GM21515 (cell line): Measurements from ENCODE around the gene POU2AF1.

Source experiments
- ATAC-seq: cut with Tn5 transposase; IDR thresholded peaks from one replicate; pipeline ENCODE4 v1.9.1; 2021; ENCODE audit not compliant: unreplicated experiment

The POU2AF1 gene

DNA sequence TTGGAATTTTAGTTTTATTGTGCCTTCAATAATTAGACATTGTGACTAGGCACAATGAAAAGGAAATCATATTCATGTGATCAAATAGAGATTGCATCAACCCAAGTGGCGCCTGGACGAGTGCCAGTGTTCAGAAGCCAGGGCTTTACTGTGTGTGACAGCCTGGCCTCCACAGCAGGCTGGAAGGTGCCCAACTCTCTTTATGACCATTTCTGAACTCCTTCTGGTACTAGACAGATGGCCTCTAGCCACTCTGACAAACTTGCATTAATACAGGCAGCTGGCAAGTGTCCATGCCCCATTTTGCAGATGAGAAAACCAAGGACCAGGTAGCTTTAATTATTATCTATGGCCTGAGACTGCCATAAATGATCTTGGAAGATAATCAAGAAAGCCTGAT is 8.3 kb upstream of the POU2AF1 start:
- ATAC-seq = no peak

DNA sequence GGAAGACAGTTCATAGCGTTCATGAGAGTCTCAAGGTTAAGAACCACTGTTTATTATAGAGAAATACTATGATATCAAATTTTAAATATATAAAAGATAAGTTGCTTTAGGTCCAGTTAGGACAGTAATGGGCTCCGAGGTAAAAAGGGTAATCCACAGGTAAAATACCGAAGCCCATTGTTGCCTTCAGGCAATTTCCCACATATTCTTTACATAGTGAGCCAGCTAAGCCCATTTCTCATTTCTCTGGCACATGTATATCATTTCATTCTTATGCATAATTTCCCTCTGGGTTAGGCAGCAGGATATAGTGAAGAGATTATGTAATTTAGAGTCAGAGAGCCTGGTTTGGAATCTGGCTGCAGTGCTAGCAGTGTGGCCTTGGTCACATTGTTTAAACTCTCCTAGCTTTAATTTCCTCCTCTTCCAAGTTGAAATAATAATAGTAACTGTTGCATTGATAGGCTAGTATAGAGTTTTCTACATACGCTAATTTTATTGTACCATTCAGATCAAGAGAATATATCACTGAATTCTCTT is 7.6 kb upstream of the POU2AF1 start:
- no peak for ATAC-seq

DNA sequence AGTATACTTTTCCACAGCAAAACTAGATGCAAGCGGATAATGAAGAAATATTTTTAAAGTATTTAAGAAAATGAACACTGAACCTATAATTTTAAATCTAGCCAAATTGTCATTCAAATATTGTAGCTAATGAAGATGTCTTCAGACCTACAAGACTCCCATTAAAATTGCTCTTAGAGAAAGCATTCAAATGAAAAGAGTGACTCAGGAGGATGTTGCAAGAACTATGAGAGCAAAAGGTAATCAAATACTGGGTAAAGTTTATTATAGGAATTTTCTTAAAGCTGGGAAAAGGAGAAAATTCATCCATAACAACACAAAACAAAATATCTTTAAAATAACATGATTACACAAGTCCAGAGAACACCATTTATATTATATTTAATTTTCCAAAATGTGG is 5.4 kb upstream of the POU2AF1 start:
- no peak for ATAC-seq

GRCh38 chr11:111382451-111382850 is 3.4 kb upstream of the POU2AF1 start:
- no peak for ATAC-seq

GRCh38 chr11:111379602-111380136 is 594 bp upstream of the POU2AF1 start:
- ATAC-seq = peak; percentile 42

- no peak for ATAC-seq
These were observed 752 bp downstream of the POU2AF1 start for GRCh38 chr11:111378185-111378860.

- no peak for ATAC-seq
These were observed 2.7 kb downstream of the POU2AF1 start for GRCh38 chr11:111376181-111376871.

- ATAC-seq = no peak
These were observed 5.5 kb downstream of the POU2AF1 start for GRCh38 chr11:111373590-111373989.

- ATAC-seq = no peak
These were observed 6.5 kb downstream of the POU2AF1 start for GRCh38 chr11:111372538-111372937.

- ATAC-seq = peak; percentile 47
These were observed 8.0 kb downstream of the POU2AF1 start for GRCh38 chr11:111370902-111371578.

GRCh38 chr11:111370270-111370901 is 8.7 kb downstream of the POU2AF1 start:
- no peak for ATAC-seq

DNA sequence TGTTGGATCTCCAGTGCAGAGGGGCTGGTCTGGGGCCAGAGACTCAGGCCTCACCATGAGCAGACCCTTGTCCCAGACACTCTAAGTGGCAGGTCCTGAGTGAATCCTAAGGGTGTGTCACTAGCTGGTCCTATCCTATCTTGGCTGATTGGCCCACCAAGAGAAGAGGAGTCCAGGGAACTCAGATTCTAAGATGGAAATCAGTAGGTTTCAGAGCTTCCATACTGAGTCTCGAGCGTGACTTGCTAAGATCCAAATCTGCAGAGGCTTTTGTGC is 10.9 kb downstream of the POU2AF1 start:
- ATAC-seq = no peak

DNA sequence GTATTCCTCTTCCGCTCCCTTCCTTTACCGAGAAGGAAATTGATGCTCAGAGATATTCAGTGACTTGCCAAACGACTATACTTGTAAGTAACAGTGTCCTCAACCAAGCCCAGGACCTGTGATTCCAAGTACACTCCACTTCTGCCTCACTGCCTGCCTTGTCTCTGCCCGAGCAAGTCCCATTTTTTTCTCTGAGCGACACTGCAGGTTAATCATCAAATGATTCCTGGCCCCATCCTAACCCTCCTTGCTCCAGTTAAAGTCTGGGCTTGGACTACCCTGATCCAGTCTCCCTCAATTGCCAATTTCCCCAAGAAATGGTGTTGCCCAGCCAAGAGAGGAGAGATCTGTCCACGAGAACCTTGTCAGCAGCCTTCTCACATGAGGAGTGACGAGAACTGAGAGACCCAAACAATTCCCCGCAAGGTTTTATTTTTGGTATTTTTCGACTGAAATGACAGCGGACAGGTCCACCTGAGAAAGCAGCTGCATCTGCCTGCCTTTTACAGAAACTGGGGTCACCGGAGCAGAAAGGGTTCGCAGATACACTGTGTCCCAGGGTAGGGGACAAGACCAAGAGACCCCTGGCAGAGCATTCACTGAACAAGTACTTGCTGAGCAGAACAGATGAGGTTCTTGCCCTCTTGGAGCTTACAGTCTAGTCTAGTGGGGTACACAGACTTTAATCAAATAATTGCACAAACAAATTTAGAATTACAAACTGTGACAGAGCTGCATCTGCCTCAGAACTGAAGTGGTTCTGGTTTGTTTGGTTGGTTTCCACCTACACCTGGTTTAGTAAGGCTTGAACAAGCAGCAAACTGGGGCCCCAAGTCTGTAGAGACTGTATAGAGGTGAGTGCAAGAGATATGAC is 11.4 kb downstream of the POU2AF1 start:
- ATAC-seq = peak; percentile 48

- ATAC-seq = no peak
These were observed 12.3 kb downstream of the POU2AF1 start for GRCh38 chr11:111366560-111367410.

DNA sequence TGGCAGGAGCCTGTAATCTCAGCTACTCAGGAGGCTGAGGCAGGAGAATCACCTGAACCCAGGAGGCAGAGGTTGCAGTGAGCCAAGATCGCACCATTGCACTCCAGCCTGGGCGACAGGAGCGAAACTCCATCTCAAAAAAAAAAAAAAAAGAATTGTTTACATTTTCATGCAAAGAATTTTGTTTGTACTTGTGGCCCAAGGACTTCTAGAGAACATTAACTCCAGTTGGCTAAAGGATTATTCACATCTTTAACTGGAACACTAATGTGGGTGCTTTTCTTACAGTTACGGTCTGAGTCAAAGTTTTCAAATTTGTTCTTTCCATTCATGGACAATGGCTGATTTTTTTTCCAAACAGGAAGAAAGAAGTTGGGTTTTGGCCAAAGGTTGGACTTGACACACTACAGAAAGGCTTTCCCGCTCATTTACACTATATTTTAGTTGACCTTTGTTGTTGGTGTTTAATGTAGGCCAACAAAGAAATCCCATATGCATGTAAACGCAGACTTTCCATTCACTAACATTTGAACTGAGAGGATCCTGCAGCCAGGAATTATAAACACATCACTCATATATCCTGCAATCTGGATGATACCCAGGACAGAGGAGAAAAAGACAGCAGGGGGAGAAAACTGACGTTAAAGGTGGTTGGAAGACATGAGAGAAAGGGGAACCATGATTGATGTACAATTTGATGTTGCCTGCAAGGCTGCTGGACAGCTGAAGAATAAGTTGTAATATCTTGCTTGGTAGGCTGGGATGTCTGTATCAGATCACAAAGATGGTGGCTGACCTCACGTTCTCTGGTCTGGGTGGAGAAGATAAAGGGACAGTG is 13.1 kb downstream of the POU2AF1 start:
- ATAC-seq = no peak

DNA sequence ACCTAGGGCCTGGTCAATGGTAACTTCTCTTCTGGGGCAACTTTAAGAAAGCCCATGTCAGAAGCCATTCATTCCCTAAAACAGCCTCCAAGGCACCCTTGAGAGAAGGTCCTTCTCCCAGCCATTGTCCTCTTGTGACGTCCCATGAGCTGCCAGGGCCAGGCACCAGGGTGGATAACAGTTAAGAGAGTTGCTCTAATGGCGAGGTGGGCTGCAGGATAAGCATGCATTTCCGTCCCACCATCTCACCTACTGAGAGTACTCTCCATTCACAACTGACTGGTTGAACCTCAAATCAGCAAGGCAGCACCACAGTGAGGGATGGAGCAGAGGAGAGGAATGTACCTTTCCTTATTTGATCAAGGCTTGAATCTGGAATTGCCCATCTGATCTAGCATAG is 14.6 kb downstream of the POU2AF1 start:
- no peak for ATAC-seq

GRCh38 chr11:111363985-111364384 is 15.1 kb downstream of the POU2AF1 start:
- ATAC-seq = no peak

- ATAC-seq = no peak
These were observed 16.1 kb downstream of the POU2AF1 start for GRCh38 chr11:111362887-111363411.
